Psoas muscle (tissue), 8 donors: ENCODE measurements around the gene TRIM31. TPM values are rescaled to one million over a fixed set of nuclear protein-coding genes. Genes with fewer than 3 reads are reported as not detected.

Experiments used
- ATAC-seq, 4 donors: fragments of 200-7000 bp; cut with Tn5 transposase; one replicate each; pipeline ENCODE4 v1.9.1; 2020; ENCODE audit warnings: moderate library complexity in 3 of 4, mild to moderate bottlenecking in 2 of 4
- DNase-seq, 2 donors: peaks; one replicate each; pipeline ENCODE4 v3.0.0-alpha.2; 2020
- H3K27ac ChIP-seq: fragments of 200-600 bp; one replicate; pipeline ENCODE4 v1.8.0; 2022
- H3K27me3 ChIP-seq, 3 donors: fragments of 200-600 bp in 1 of 3; one replicate each; pipeline versions ENCODE4 v1.6.1 to v1.8.0; 2013 to 2022; ENCODE audit warnings: low read length in 2 of 3, mild to moderate bottlenecking in 2 of 3, moderate library complexity in 1 of 3; ENCODE audit not compliant: insufficient read depth in 3 of 3
- H3K36me3 ChIP-seq, 2 donors: fragments of 200-600 bp in 1 of 2; one replicate each; pipeline versions ENCODE4 v1.6.1 to v1.8.0; 2013 to 2022; ENCODE audit warnings: low read depth in 1 of 2, mild to moderate bottlenecking in 1 of 2, moderate library complexity in 1 of 2; ENCODE audit not compliant: insufficient read depth in 1 of 2
- H3K4me1 ChIP-seq: fragments of 200-600 bp; one replicate; pipeline ENCODE4 v1.8.0; 2022
- H3K4me3 ChIP-seq: fragments of 200-600 bp; one replicate; pipeline ENCODE4 v1.8.0; 2022; ENCODE audit warnings: mild to moderate bottlenecking
- H3K9me3 ChIP-seq: fragments of 200-600 bp; one replicate; pipeline ENCODE4 v1.8.0; 2022
- WGBS, 3 donors: extraction: QIAGEN DNeasy Blood & Tissue Kit; methylation state at CpG; one replicate each; pipeline versions ENCODE4 v1.1.6 to v1.1.7; 2013; 5-methylcytosine and 5-hydroxymethylcytosine counted together
- intact Hi-C, 2 donors: fragments of 100-400 bp; cut with DNase I; formaldehyde crosslinking; loops; one replicate each; pipeline versions ENCODE4 v1.11.0 to v1.14.2; 2022
- polyA plus RNA-seq, 3 donors: library from polyadenylated mRNA; stranded (reverse); fragments of 200-250 nt; gene quantifications; one replicate each; pipeline ENCODE4 v1.2.3, GENCODE V29; 2013
- total RNA-seq, 4 donors: library from RNA; stranded (reverse); fragmentation: NEBNext Ultra II Directional in 2 of 4; extraction: Animal tissue kit (Norgen Biotek cat#: 25700) in 2 of 4; gene quantifications; one replicate each; pipeline versions ENCODE4 v1.2.1 to v1.2.4, GENCODE V29; 2021 to 2023
- TF ChIP-seq, protein P1 (sequence below): fragments of 200-600 bp; IDR thresholded peaks from one replicate; pipeline ENCODE4 v1.8.0; 2022; ENCODE audit warnings: antibody characterized with exemption
- donor health status: healthy with polysubstance abuse.
- donor health status: DM: no; HTN: no; CAD: no; lungs with moderate emphysema.
- donor health status: Bipolar disorder and iron deficiency.
- donor health status: healthy.
- donor health status: DM: yes; HTN: yes; CAD: no.
- donor health status: DM: no; HTN: no; CAD: no.
- donor health status: DM: no; HTN: no; CAD: no.
- donor health status: DM: yes; HTN: yes; CAD: no.

The TRIM31 gene
- total and polyA plus RNA-seq, 7 donors = 0.01 to 0.15 TPM; not detected in 5

GRCh38 chr6:30055513-30055912 is 57.4 kb downstream of the TRIM31 start:
- ATAC-seq (no peak), DNase-seq (no peak)
- TF ChIP-seq, protein P1, sequence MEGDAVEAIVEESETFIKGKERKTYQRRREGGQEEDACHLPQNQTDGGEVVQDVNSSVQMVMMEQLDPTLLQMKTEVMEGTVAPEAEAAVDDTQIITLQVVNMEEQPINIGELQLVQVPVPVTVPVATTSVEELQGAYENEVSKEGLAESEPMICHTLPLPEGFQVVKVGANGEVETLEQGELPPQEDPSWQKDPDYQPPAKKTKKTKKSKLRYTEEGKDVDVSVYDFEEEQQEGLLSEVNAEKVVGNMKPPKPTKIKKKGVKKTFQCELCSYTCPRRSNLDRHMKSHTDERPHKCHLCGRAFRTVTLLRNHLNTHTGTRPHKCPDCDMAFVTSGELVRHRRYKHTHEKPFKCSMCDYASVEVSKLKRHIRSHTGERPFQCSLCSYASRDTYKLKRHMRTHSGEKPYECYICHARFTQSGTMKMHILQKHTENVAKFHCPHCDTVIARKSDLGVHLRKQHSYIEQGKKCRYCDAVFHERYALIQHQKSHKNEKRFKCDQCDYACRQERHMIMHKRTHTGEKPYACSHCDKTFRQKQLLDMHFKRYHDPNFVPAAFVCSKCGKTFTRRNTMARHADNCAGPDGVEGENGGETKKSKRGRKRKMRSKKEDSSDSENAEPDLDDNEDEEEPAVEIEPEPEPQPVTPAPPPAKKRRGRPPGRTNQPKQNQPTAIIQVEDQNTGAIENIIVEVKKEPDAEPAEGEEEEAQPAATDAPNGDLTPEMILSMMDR = no peak
- H3K9me3 ChIP-seq = no peaks in the 10 kb centered on the region
- H3K27me3 ChIP-seq = no peaks in the 10 kb centered on the region
- peaks cover 6 to 41% of the 10 kb centered on the region in 2 donors for H3K36me3 ChIP-seq
- H3K4me1 ChIP-seq = peaks cover 8% of the 10 kb centered on the region
- 63 to 73% (median 68%) methylated on average over 1 of the region's 1 CpG for WGBS, 3 donors
- H3K27ac ChIP-seq = no peak overlapping the region
- intact Hi-C loops = no loop called here
- no peak overlapping the region for H3K4me3 ChIP-seq

GRCh38 chr6:30053682-30054081 is 59.2 kb downstream of the TRIM31 start:
- ATAC-seq = no peak
- 77 to 84% (median 82%) methylated on average over 3 of the region's 3 CpGs for WGBS, 3 donors

More at GRCh38 chr6:30053682-30054081, 59.2 kb downstream of the TRIM31 start:
- H3K27me3 ChIP-seq = no peaks in the 10 kb centered on the region
- intact Hi-C loops = no loop called here
- peaks cover 6 to 38% of the 10 kb centered on the region in 2 donors for H3K36me3 ChIP-seq
- H3K4me3 ChIP-seq = no peak overlapping the region
- no peak overlapping the region for H3K27ac ChIP-seq
- H3K9me3 ChIP-seq = no peaks in the 10 kb centered on the region
- TF ChIP-seq, protein P1 = no peak
- DNase-seq = no peak
- no peaks in the 10 kb centered on the region for H3K4me1 ChIP-seq

Other genes starting within 250 kb of the TRIM31 start
- gene HLA-A, start 170.6 kb downstream of the TRIM31 start, total RNA-seq = 100 to 1,000 TPM in 3 of 4 donors, 10 to 100 TPM in 1; 86.6 to 204 (median 182) TPM
- gene HLA-A, start 170.6 kb downstream of the TRIM31 start, polyA plus RNA-seq = 100 to 1,000 TPM in 2 of 3 donors, 10 to 100 TPM in 1; 88.0 to 290 (median 125) TPM
- 10 to 100 TPM; 15.4 to 25.9 (median 20.2) TPM for gene POLR1H, start 51.8 kb downstream of the TRIM31 start, total RNA-seq
- 10 to 100 TPM; 23.7 to 32.9 (median 32.4) TPM for gene POLR1H, start 51.8 kb downstream of the TRIM31 start, polyA plus RNA-seq
- gene PPP1R11, start 45.9 kb downstream of the TRIM31 start, total RNA-seq = 10 to 100 TPM; 31.9 to 48.5 (median 37.8) TPM
- 10 to 100 TPM; 59.4 to 81.2 (median 79.8) TPM for gene PPP1R11, start 45.9 kb downstream of the TRIM31 start, polyA plus RNA-seq
- gene RNF39, start 37.3 kb downstream of the TRIM31 start, total RNA-seq = not detected
- under 1 TPM in 1 of 3 donors, not detected in 2; 0.03 TPM for gene RNF39, start 37.3 kb downstream of the TRIM31 start, polyA plus RNA-seq
- gene TRIM40, start 23.1 kb upstream of the TRIM31 start, total RNA-seq = not detected
- gene TRIM40, start 23.1 kb upstream of the TRIM31 start, polyA plus RNA-seq = under 1 TPM in 1 of 3 donors, not detected in 2; 0.03 TPM
- gene TRIM10, start 48.1 kb upstream of the TRIM31 start, total RNA-seq = under 1 TPM in 1 of 4 donors, not detected in 3; 0.10 TPM
- gene TRIM10, start 48.1 kb upstream of the TRIM31 start, polyA plus RNA-seq = not detected
- not detected for gene TRIM15, start 50.5 kb upstream of the TRIM31 start, total RNA-seq
- gene TRIM15, start 50.5 kb upstream of the TRIM31 start, polyA plus RNA-seq = under 1 TPM in 1 of 3 donors, not detected in 2; 0.01 TPM
- 10 to 100 TPM; 13.2 to 18.1 (median 14.8) TPM for gene TRIM26, start 100.3 kb upstream of the TRIM31 start, total RNA-seq
- gene TRIM26, start 100.3 kb upstream of the TRIM31 start, polyA plus RNA-seq = 10 to 100 TPM; 13.1 to 36.4 (median 17.9) TPM
- gene TRIM39, start 213.8 kb upstream of the TRIM31 start, total RNA-seq = 10 to 100 TPM in 2 of 4 donors, 1 to 10 TPM in 2; 7.4 to 16.7 (median 10.0) TPM
- 10 to 100 TPM in 2 of 3 donors, 1 to 10 TPM in 1; 8.9 to 20.9 (median 11.4) TPM for gene TRIM39, start 213.8 kb upstream of the TRIM31 start, polyA plus RNA-seq
- gene RPP21, start 232.1 kb upstream of the TRIM31 start, total RNA-seq = 10 to 100 TPM; 28.9 to 44.2 (median 33.7) TPM
- 100 to 1,000 TPM; 104 to 120 (median 108) TPM for gene RPP21, start 232.1 kb upstream of the TRIM31 start, polyA plus RNA-seq